ENCODE data around the gene OR52R1.

DNA sequence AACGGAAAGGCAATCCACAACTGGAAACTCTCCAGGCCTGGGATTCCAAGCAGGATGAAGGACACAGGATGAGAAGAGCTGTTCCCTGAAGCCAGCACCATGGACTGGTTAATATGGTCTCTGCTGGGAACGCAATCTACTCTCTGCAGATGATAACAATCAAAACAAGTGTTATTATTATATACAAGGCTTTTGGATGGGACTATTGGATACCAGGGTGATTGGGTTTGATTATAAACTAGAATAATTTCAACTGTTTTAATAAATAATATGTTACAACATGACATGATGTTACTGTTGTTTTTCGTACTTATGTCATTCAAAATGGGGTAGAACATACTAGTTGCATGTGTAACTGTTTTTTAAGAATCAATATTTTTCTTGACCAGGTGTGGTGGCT lies at the start of gene OR52R1:
- no peak for TF ChIP-seq CTCF (IDR thresholded peaks at IDR 0.05)
- TF ChIP-seq POLR2A (IDR thresholded peaks at IDR 0.05) = no peak
